Activated CD8-positive, alpha-beta T cell treated with anti-CD3 and anti-CD28 coated beads, Interleukin-2, amount 10 ng/mL, durations not matched to agents 7 days and 5 days (primary cell): ENCODE measurements around the gene SLTM. TPM values are rescaled to one million over a fixed set of nuclear protein-coding genes. Genes with fewer than 3 reads are reported as not detected.
A peak's percentile ranks its signal among the peaks of the same experiment; 100 is the strongest.
"Not testable (repeated sequence)": the region's sequence is repeated elsewhere in the genome, so short reads cannot be mapped to it uniquely, and the experiment has no call there.

Experiments
- ATAC-seq: fragments of 150-1000 bp; cut with Tn5 transposase; one replicate; pipeline ENCODE4 v1.10.0; 2021; ENCODE audit warnings: moderate library complexity
- CTCF ChIA-PET: fragments of 350-600 bp; sonication (Branson Sonifier 250); formaldehyde crosslinking; loops from one replicate; lab custom pipeline; 2021; ENCODE audit warnings: antibody characterized with exemption; lab: Charles Lee
- POLR2A ChIA-PET: fragments of 350-600 bp; sonication (Branson Sonifier 250); formaldehyde crosslinking; loops from one replicate; lab custom pipeline; 2021; ENCODE audit warnings: antibody characterized with exemption; lab: Charles Lee
- DNase-seq: peaks from one replicate; pipeline ENCODE4 v3.0.0-alpha.2; 2020
- H3K27ac Mint-ChIP-seq: one replicate; pipeline ENCODE4 v1.8.0; 2021; ENCODE audit warnings: mild to moderate bottlenecking, mixed read lengths
- H3K27me3 Mint-ChIP-seq: one replicate; pipeline ENCODE4 v1.8.0; 2021; ENCODE audit warnings: low read depth, mixed read lengths
- H3K36me3 Mint-ChIP-seq: one replicate; pipeline ENCODE4 v1.8.0; 2021; ENCODE audit warnings: low read depth, mixed read lengths
- H3K4me1 Mint-ChIP-seq: one replicate; pipeline ENCODE4 v1.8.0; 2021; ENCODE audit warnings: low read depth, mixed read lengths
- H3K4me3 Mint-ChIP-seq: one replicate; pipeline ENCODE4 v1.8.0; 2021; ENCODE audit warnings: mild to moderate bottlenecking, mixed read lengths
- H3K9me3 Mint-ChIP-seq: one replicate; pipeline ENCODE4 v1.8.0; 2022; ENCODE audit warnings: mixed read lengths; ENCODE audit not compliant: insufficient read depth
- total RNA-seq, 2 experiments: library from RNA; stranded (reverse); gene quantifications; one replicate each; pipeline ENCODE4 v1.2.3, GENCODE V29; 2021

SLTM gene
- total RNA-seq, 2 experiments from 2014 or later, result 120 to 122 TPM

GRCh38 chr15:58842713-58843396 is 90.6 kb downstream of the SLTM start:
- Mint-ChIP-seq H3K27ac (no peak overlapping the region), H3K9me3 (no peaks in the 10 kb centered on the region), H3K27me3 (no peaks in the 10 kb centered on the region), H3K4me1 (no peaks in the 10 kb centered on the region), H3K4me3 (no peak overlapping the region), H3K36me3 (peaks cover 14% of the 10 kb centered on the region)
- ChIA-PET CTCF (no interaction called here), POLR2A (no interaction called here)
- ATAC-seq (no peak), DNase-seq (no peak)

- Mint-ChIP-seq H3K4me1 (no peaks in the 10 kb centered on the region), H3K4me3 (no peak overlapping the region), H3K27ac (no peak overlapping the region), H3K27me3 (no peaks in the 10 kb centered on the region), H3K36me3 (no peaks in the 10 kb centered on the region), H3K9me3 (no peaks in the 10 kb centered on the region)
- ChIA-PET POLR2A (no interaction called here), CTCF (interaction anchor here (0.6 to 1.2 kb wide), 4 partner anchors 8 to 25 kb away, joined by 3 to 4 read pairs (median 3); no protein-coding TSS in a partner anchor)
- DNase-seq (no peak), ATAC-seq (no peak)
Observed at GRCh38 chr15:58840048-58840447, 93.4 kb downstream of the SLTM start.

- H3K4me3 Mint-ChIP-seq, result no peak overlapping the region
- no peak for DNase-seq
- ChIA-PET CTCF (interaction anchor here (0.6 to 1.2 kb wide), 4 partner anchors 8 to 25 kb away, joined by 3 to 4 read pairs (median 3); no protein-coding TSS in a partner anchor), POLR2A (no interaction called here)
- peak; percentile 67 for ATAC-seq
- no peak overlapping the region for H3K27ac Mint-ChIP-seq
- no peaks in the 10 kb centered on the region for H3K9me3 Mint-ChIP-seq
- no peaks in the 10 kb centered on the region for H3K4me1 Mint-ChIP-seq
- no peaks in the 10 kb centered on the region for H3K27me3 Mint-ChIP-seq
- no peaks in the 10 kb centered on the region for H3K36me3 Mint-ChIP-seq
Observed at GRCh38 chr15:58839485-58839884, 94.0 kb downstream of the SLTM start.

GRCh38 chr15:58833681-58834426 is 99.6 kb downstream of the SLTM start:
- H3K27me3 Mint-ChIP-seq, H3K4me3 Mint-ChIP-seq, POLR2A ChIA-PET, H3K4me1 Mint-ChIP-seq, H3K9me3 Mint-ChIP-seq, CTCF ChIA-PET, ATAC-seq, H3K36me3 Mint-ChIP-seq, H3K27ac Mint-ChIP-seq, DNase-seq: not testable (repeated sequence)

- no peak for DNase-seq
- CTCF ChIA-PET, result no interaction called here
Observed at GRCh38 chr15:58830556-58830955, 102.9 kb downstream of the SLTM start.

More at GRCh38 chr15:58830556-58830955, 102.9 kb downstream of the SLTM start:
- Mint-ChIP-seq H3K27ac (no peak overlapping the region), H3K36me3 (peaks cover 10% of the 10 kb centered on the region), H3K4me1 (no peaks in the 10 kb centered on the region), H3K9me3 (no peaks in the 10 kb centered on the region), H3K27me3 (no peaks in the 10 kb centered on the region), H3K4me3 (no peak overlapping the region)
- no peak for ATAC-seq
- POLR2A ChIA-PET, result interaction anchor here (0.6 kb wide), 1 partner anchor 617 kb away, joined by 3 read pairs; no protein-coding TSS in a partner anchor

Other genes with a start within 250 kb of the SLTM start
- 100 to 1,000 TPM; 133 to 135 TPM for gene ADAM10, start 184.0 kb downstream of the SLTM start, total RNA-seq
- 10 to 100 TPM; 14.9 TPM for gene MINDY2, start 162.4 kb downstream of the SLTM start, total RNA-seq
- gene RNF111, start 54.0 kb upstream of the SLTM start, total RNA-seq, result 10 to 100 TPM; 36.7 to 38.9 TPM
- gene CCNB2, start 171.5 kb upstream of the SLTM start, total RNA-seq, result 100 to 1,000 TPM; 107 to 112 TPM